Neutrophil (primary cell): ENCODE measurements around the gene ERC2.

Source experiments
- H3K27ac ChIP-seq: fragments of 200-600 bp; sonication (generic); 2 replicates; pipeline ENCODE4 v1.5.1; 2016; ENCODE audit warnings: mild to moderate bottlenecking, moderate library complexity
- H3K27me3 ChIP-seq: fragments of 200-600 bp; sonication (generic); 2 replicates; pipeline ENCODE4 v1.6.0; 2016; ENCODE audit warnings: mild to moderate bottlenecking
- H3K36me3 ChIP-seq: fragments of 200-600 bp; sonication (generic); 2 replicates; pipeline ENCODE4 v1.5.1; 2017
- H3K4me1 ChIP-seq, 2 experiments: fragments of 200-600 bp in 1 of 2; sonication (generic) in 1 of 2; 1 replicate in 1 of 2; 2 replicates in 1 of 2; pipeline versions ENCODE4 v1.5.1 to v1.6.1; 2013 to 2016; ENCODE audit warnings: low read depth in 1 of 2, low read length in 1 of 2, mild to moderate bottlenecking in 1 of 2, moderate library complexity in 1 of 2; ENCODE audit not compliant: control insufficient read depth in 1 of 2, insufficient read depth in 1 of 2
- H3K4me3 ChIP-seq, 2 experiments: fragments of 200-600 bp in 1 of 2; sonication (generic) in 1 of 2; 1 replicate in 1 of 2; 2 replicates in 1 of 2; pipeline ENCODE4 v1.5.1; 2013 to 2016; ENCODE audit warnings: low read depth in 1 of 2, low read length in 1 of 2, mild to moderate bottlenecking in 1 of 2, moderate library complexity in 1 of 2
- H3K9me3 ChIP-seq: fragments of 200-600 bp; sonication (generic); 2 replicates; pipeline ENCODE4 v1.5.1; 2016
- TF ChIP-seq, protein P1 (sequence below): fragments of 200-600 bp; sonication (generic); IDR thresholded peaks from 2 replicates; pipeline ENCODE4 v1.5.1; 2016; ENCODE audit warnings: antibody characterized with exemption

ERC2 gene

DNA sequence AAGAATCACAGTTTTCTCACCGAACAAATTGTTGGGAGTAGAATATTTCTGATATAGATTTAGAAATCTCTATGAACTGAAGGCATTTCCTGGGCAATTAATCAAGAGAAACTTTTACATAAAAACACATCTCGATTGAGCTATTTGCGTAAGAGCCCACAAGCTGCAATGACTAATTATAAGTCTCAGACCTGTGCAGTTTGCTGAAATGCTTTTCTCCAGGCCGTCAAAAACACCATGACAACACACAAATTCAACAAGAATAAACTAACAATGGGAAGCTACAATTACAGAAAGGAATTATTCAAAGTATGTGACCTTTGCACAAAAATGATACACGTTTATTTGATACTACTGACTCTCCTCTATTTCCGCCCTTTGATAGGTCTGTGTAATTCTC is 499.9 kb downstream of the ERC2 start:
- H3K27me3 ChIP-seq: no peaks in the 10 kb centered on the region
- H3K4me3 ChIP-seq: no peak overlapping the region
- H3K36me3 ChIP-seq: no peaks in the 10 kb centered on the region
- no peaks in the 10 kb centered on the region for H3K9me3 ChIP-seq
- TF ChIP-seq, protein P1, sequence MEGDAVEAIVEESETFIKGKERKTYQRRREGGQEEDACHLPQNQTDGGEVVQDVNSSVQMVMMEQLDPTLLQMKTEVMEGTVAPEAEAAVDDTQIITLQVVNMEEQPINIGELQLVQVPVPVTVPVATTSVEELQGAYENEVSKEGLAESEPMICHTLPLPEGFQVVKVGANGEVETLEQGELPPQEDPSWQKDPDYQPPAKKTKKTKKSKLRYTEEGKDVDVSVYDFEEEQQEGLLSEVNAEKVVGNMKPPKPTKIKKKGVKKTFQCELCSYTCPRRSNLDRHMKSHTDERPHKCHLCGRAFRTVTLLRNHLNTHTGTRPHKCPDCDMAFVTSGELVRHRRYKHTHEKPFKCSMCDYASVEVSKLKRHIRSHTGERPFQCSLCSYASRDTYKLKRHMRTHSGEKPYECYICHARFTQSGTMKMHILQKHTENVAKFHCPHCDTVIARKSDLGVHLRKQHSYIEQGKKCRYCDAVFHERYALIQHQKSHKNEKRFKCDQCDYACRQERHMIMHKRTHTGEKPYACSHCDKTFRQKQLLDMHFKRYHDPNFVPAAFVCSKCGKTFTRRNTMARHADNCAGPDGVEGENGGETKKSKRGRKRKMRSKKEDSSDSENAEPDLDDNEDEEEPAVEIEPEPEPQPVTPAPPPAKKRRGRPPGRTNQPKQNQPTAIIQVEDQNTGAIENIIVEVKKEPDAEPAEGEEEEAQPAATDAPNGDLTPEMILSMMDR: no peak
- H3K4me1 ChIP-seq: no peaks in the 10 kb centered on the region
- no peak overlapping the region for H3K27ac ChIP-seq

DNA sequence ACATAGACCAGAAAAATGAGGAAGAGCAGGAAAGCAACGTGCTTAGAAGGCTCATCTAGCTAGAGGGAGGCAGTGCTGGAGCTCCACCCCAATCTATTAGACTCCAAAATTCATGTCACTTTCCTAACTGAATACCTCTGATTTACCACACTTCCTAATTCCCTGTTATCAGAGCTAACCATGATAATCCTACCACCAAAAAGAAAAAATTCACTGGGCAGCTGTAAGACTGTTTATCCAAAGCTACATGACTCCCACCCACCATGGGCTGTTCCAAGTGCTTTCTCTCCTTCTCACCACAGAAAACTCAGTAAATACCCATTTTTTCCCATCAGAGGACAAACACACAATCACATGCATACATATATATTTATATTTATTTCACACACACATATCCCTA is 501.7 kb downstream of the ERC2 start:
- H3K4me3 ChIP-seq: no peak overlapping the region
- no peaks in the 10 kb centered on the region for H3K27me3 ChIP-seq
- H3K36me3 ChIP-seq: no peaks in the 10 kb centered on the region
- TF ChIP-seq, protein P1: no peak
- H3K9me3 ChIP-seq: no peaks in the 10 kb centered on the region
- H3K4me1 ChIP-seq: no peaks in the 10 kb centered on the region
- H3K27ac ChIP-seq: no peak overlapping the region

DNA sequence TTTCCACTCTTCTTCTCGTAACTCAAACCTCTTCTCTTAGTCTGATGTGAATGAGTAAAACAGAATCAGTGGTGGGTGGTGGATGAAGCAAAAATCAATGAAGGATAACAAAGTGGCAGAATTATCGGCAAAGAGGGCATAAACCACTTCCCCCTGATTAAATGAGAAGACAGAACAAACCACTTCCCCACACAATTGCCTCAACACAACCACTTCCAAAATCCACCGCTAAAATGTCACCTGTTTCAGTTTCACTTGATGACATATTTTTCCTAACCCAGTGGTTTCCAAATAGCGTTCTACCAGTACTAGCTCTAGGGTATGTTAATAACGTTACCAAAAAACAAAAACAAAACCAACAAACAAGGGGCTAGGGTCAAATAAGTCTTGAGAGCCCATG is 502.5 kb downstream of the ERC2 start:
- no peak overlapping the region for H3K27ac ChIP-seq
- H3K4me1 ChIP-seq: no peaks in the 10 kb centered on the region
- TF ChIP-seq, protein P1: no peak

GRCh38 chr3:55964491-55964985 is 503.7 kb downstream of the ERC2 start:
- no peaks in the 10 kb centered on the region for H3K36me3 ChIP-seq
- no peaks in the 10 kb centered on the region for H3K9me3 ChIP-seq
- TF ChIP-seq, protein P1: no peak
- no peak overlapping the region for H3K4me3 ChIP-seq
- H3K4me1 ChIP-seq: no peaks in the 10 kb centered on the region
- H3K27me3 ChIP-seq: no peaks in the 10 kb centered on the region
- no peak overlapping the region for H3K27ac ChIP-seq

More for the DNA sequence above, 502.5 kb downstream of the ERC2 start:
- Histone ChIP-seq H3K9me3 (no peaks in the 10 kb centered on the region), H3K27me3 (no peaks in the 10 kb centered on the region), H3K36me3 (no peaks in the 10 kb centered on the region), H3K4me3 (no peak overlapping the region)

DNA sequence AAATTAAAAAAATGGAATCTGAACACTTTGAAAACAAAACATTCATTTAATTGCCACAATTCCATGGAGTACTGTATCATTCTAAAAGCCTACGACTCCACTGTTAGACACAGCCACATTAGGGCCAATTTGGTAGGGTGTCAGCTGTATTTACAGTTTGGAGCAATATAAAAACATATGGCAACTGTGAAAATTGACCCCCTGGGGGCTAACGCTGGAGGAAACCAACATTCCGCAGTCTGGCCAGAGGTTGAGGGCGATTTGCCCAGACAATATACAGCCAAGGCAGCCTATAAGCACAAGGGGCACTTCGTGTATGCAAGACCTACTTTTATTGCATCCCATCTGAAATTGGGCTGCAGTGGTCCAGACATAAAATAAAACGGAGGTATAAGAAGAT is 504.7 kb downstream of the ERC2 start:
- Histone ChIP-seq H3K36me3 (no peaks in the 10 kb centered on the region), H3K9me3 (no peaks in the 10 kb centered on the region), H3K4me1 (no peaks in the 10 kb centered on the region), H3K27me3 (no peaks in the 10 kb centered on the region), H3K27ac (no peak overlapping the region), H3K4me3 (no peak overlapping the region)
- TF ChIP-seq, protein P1: no peak
